ENCODE results near the gene AKAP6.
"Not testable (repeated sequence)": the region's sequence is repeated elsewhere in the genome, so short reads cannot be mapped to it uniquely, and the experiment has no call there.

The AKAP6 gene

GRCh38 chr14:32366986-32367385 lies 37.9 kb downstream of the AKAP6 start:
- DNase-seq (ENCODE audit: insufficient read length, low spot score): no peak
- FAIRE-seq: no peak

- FAIRE-seq: no peak
- no peak for DNase-seq (ENCODE audit: insufficient read length, low spot score)
Measured at GRCh38 chr14:32367516-32367915, 38.4 kb downstream of the AKAP6 start.

DNA sequence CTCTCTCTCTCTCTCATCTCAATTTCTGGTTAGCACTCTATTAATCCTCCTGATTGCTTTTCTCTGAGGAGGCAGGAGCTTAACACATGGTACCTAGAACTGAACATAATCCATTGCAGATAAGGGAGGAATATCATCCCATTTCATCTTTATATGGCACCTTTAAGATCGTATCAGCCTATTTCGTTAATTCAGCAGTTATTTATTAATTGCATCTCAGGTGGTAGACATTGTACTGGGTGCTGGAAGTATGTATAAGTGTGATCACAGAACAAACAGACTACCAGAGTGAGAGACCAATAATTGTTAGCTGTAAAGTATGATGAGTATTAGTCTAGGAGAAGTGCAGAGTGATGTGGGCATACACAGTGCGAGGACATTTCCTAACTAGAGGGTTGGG lies 39.0 kb downstream of the AKAP6 start:
- FAIRE-seq: no peak
- no peak for DNase-seq (ENCODE audit: insufficient read length, low spot score)

- DNase-seq (ENCODE audit: insufficient read length, low spot score) (peak; percentile 37), FAIRE-seq (no peak)
Measured at GRCh38 chr14:32370714-32371113, 41.6 kb downstream of the AKAP6 start.

- DNase-seq (ENCODE audit: insufficient read length, low spot score): no peak
Measured at GRCh38 chr14:32372154-32372553, 43.1 kb downstream of the AKAP6 start.

DNA sequence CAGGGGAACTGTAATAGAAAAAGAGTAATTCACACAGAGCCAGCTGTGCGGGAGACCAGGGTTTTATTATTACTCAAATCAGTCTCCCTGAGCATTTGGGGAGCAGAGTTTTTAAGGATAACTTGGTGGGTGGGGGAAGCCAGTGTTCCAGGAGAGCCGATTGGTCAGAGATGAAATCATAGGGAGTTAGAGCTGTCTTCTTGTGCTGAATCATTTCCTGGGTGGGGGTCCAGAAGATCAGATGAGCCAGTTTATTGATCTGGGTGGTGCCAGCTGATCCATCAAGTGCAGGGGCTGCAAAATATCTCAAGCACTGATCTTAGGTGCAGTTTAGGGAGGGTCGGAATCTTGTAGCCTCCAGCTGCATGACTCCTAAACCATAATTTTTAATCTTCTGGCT lies 44.1 kb downstream of the AKAP6 start:
- FAIRE-seq: peak; percentile 16
- not testable (repeated sequence) for DNase-seq (ENCODE audit: insufficient read length, low spot score)

More at GRCh38 chr14:32372154-32372553, 43.1 kb downstream of the AKAP6 start:
- no peak for FAIRE-seq

DNA sequence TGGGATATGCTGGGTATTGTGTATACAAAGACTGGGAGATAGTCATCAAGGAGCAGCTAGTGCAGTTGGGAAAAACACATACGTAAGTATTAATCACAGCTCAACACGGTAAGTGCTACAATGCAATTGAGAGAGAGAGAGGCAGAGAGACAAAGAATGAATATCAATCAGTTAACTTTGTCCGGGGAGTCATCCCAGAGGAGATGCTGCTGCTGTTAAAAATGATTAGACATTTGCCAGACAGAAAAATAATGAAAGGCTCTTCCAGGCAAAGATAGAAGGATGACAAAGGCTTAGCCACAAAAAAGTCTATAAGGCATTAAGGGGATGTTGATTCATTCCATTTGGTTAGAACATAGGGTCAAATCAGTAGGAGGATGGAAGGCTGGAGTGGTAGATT lies 45.1 kb downstream of the AKAP6 start:
- peak; percentile 85 for FAIRE-seq

DNA sequence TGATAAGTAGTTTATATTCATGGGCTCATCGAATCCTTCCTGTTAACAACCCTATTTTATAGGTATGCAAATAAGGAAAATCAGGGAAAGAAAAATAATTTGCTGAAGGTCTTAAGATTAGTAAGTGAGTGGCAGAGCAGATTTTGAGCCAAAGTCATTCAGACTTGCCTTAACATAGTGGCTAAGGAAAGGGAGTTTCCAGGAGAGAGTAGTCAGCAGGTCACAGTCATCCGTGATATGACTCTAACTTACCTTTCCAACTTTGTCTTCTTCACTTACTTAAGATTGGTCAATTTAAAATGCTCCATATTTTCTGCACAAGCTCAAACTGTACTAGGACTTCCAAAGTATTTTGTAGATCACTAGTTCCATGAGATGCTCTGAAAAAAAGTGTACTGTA lies 46.6 kb downstream of the AKAP6 start:
- FAIRE-seq (peak; percentile 64), DNase-seq (ENCODE audit: insufficient read length, low spot score) (no peak)

More for the DNA sequence above, 45.1 kb downstream of the AKAP6 start:
- DNase-seq (ENCODE audit: insufficient read length, low spot score): no peak

DNA sequence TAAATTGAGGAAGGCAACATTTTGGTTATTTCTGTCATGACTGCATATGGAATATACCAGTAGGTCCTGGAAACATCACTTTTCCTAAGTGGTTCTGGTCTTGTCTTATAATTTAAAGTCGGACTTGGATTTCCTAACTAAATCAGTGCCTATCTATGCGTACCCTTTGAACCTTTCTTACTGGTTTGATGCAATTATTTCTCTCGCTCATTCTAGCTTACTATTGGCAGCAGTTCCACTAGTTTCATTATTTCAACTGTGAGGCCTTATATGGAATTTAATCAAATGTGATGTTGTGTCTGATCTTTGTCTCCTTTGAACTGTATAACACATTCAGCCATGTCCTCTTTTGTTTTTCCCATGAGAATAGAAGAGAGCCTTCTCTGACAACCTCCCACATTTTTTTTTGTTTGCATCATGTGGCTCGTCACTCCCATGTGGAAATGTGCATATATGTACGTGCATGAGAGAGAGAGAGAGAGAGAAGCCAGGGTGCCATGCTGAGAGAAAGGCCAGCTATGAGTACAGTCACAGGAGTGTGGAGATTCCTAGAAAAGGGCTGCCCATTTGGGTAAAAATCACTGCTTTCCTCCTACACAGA lies 48.0 kb downstream of the AKAP6 start:
- peak; percentile 62 for FAIRE-seq

DNA sequence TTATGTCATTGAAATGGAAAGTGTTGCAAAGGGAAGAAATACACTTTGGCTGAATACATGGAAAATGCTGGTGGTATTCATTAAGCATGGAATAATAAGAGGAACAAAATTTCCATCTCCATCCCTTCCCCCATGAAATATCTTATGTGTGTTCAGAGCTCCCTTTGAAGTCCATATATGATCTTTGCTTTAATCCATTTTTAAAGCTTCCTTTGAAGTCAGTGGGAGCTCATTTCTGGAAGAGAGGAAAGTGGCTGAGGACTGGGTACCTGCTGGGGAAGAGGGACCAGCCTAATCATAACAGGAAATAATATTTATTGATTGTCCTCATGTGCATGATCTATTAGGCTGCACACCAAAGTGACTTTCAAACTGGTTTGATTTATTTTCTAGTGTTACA lies 49.2 kb downstream of the AKAP6 start:
- no peak for FAIRE-seq

More for the DNA sequence above, 48.0 kb downstream of the AKAP6 start:
- DNase-seq (ENCODE audit: insufficient read length, low spot score): no peak

GRCh38 chr14:32379447-32379846 lies 50.3 kb downstream of the AKAP6 start:
- DNase-seq (ENCODE audit: insufficient read length, low spot score) (no peak), FAIRE-seq (no peak)

More for the DNA sequence above, 49.2 kb downstream of the AKAP6 start:
- DNase-seq (ENCODE audit: insufficient read length, low spot score): no peak

DNA sequence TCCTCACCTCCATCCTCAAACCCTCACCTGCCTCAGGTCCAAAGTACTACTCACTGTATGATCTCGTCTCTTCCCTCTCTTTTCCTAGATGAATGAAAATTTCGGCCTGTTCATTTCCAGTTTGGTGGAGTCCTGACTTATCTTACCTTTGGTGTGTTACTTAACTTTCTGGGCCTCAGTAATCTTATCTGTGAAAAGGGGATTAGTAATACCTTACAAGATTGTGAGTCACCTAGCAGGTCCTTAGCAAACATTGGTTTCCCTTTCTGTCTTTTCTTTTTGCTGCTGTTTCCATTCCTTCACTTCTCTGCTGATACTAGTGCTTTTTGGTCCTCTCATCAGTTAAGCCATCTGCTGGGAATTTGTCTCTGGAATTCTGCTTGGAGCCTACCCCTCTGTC lies 52.8 kb downstream of the AKAP6 start:
- FAIRE-seq: no peak
- DNase-seq (ENCODE audit: insufficient read length, low spot score): no peak

- no peak for FAIRE-seq
- no peak for DNase-seq (ENCODE audit: insufficient read length, low spot score)
Measured at GRCh38 chr14:32382704-32383103, 53.6 kb downstream of the AKAP6 start.

GRCh38 chr14:32383364-32384009 lies 54.4 kb downstream of the AKAP6 start:
- DNase-seq (ENCODE audit: insufficient read length, low spot score) (no peak), FAIRE-seq (no peak)

DNA sequence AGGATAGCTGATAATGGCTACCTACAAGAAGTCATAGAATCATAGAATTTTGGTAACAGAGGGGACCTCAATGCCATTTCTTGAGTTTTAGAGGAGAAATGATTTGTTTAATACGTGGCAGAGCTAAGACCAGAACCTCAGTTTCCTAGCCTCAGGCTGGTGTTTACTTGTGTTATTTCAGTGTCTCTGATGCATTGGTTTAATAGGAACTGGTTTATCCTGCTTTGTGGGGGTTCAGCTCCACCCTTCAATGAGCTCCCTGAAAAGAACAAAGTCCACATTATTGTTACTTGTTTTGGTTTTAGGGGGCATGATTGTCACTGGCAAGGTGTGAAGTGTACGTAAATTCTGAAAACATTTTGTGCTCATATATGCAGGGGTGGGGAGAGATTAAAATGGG lies 55.4 kb downstream of the AKAP6 start:
- FAIRE-seq (no peak), DNase-seq (ENCODE audit: insufficient read length, low spot score) (no peak)

DNA sequence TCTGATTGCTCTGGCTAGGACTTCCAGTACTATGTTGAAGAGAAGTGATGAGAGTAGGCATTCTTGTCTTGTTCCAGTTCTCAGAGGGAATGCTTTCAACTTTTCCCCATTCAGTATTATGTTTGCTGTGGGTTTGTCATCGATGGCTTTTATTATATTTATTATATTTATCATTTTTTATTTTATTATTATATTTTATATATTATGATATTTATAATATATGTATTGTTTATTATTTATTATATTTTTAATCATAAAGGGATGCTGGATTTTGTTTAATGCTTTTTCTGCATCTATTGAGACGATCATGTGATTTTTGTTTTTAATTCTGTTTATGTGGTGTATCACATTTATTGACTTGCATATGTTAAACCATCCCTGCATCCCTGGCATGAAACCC lies 58.2 kb downstream of the AKAP6 start:
- FAIRE-seq; DNase-seq (ENCODE audit: insufficient read length, low spot score): not testable (repeated sequence)

DNA sequence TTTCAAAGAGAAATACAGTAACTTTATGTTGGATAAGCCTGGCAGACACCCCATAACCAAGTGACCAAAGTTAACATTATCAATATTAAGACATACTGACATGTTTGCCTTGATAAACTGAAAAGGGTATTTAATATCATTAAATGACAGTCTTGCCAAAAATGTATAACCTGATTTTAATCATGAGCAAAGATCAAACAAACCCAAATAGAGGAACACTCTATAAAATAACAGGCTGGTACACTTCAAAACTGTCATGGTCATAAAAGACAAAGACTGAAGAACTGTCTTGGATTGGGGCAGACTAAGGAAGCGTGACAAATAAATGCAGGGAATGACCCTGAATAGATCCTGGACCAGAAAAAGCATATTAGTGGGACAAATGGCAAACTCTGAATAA lies 64.0 kb downstream of the AKAP6 start:
- DNase-seq (ENCODE audit: insufficient read length, low spot score) (no peak), FAIRE-seq (no peak)

DNA sequence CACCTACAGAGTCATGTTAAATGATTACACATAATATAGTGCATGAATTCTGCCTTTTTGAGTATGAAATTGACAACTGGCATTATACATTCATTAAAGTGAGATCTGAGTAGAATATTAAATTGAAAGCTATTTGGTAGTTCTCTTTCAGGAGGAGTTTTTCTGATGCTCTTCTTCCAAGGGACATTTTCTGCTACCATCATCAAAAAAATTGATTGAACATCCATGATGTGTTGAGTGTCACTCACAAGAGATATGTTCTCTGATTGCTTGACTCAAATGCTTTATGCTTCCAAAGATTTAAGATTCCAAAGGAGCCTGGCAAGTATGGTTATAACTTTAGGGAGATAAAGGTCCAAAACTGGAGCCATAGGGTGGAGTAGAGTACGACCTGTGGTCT lies 64.9 kb downstream of the AKAP6 start:
- DNase-seq (ENCODE audit: insufficient read length, low spot score) (no peak), FAIRE-seq (no peak)

DNA sequence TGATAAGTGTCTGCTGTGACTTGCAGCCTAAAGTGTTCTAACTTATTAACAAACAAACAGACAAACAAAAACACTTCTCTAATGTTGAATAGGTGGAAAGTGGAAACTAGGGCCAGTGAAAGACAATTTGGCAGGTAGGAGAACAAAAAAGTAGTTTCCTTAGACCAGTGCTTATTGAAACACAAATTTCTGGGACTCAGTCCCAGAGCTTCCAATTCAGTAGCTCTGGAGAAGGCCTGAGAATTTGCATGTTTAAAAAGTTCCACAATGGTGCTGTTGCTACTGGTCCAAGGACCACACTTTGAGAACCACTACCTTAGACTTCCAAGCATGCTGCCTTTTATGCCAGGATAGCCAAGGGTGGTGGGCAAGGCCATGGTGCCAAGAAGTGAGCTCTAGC lies 67.8 kb downstream of the AKAP6 start:
- FAIRE-seq (no peak), DNase-seq (ENCODE audit: insufficient read length, low spot score) (no peak)

DNA sequence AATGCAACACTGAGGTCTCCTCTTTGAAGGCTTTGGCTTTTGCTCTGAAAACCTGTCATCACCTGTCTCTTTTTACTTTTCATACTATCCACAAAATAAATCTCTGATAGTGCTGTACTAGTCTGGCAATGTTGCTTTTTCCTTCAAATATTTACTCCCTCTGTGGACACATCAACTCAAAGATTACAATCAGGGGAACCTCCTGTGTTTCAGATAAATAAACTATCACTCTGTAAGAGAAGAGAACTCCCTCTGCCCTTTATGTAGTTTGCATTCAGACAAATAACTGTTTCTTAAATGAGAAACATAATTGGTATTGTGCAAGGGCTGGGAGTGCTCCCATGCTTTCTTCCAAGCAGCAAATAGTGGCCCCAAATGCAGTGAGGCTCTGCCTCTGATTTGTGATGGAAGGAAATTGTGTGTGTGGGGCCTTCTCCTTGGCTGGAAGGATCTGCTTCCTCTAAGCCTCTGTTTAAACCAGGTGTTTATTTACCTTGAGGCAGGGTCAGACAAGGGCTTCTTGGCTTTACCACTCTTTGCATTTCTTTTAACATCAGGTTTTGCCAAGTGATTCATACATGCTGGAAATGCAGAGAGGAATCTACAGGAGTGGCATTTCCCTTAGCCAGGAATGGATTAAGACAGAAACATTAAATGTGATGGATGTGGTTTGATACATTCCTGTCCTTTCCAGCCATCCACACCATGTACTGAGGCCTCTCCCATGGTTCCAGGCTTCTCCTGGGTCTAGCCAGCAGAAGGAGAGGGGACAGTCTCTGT lies 69.0 kb downstream of the AKAP6 start:
- FAIRE-seq (no peak), DNase-seq (ENCODE audit: insufficient read length, low spot score) (peak; percentile 15)

DNA sequence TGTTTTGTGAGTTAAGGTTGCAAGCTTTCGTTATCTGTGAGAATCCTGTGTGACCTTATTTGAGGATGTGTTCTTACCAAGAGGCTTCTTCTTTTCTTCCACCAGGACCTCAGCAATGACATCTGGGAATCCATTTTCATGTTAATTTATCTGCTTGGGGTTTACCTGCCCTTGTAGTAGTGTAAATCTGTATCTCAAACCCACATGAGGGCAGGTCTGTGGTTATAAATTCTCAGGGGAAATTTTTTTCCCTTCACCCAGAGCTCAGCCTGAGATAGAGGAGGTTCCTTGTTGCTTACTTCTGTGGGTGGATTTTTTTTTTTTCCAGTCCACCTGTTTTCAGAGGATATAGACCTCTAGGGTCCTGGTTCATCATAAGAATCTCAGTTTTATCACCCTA lies 70.8 kb downstream of the AKAP6 start:
- FAIRE-seq (no peak), DNase-seq (ENCODE audit: insufficient read length, low spot score) (no peak)

DNA sequence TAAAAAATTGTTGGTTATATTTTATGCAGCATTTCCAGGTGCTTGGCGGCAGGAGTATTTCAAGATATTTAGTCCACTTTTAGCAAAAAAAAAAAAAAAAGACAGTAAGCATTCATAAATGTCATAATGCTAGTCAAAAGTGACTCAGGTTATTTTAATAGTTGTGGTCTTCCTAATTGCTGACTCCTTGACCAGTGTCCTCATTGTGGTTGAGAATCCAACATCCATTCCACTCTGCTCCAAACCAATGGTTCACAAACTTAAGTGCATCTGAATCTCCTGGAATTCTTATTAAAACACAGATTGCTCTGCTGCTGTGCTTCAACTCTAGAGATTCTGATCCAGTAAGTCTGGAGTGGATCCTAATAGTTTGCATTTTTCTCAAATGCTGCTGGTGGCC lies 71.4 kb downstream of the AKAP6 start:
- DNase-seq (ENCODE audit: insufficient read length, low spot score) (no peak), FAIRE-seq (no peak)

All from HTR-8/SVneo (cell line).